ENCODE measurements around the gene WDR18.

The WDR18 gene

DNA sequence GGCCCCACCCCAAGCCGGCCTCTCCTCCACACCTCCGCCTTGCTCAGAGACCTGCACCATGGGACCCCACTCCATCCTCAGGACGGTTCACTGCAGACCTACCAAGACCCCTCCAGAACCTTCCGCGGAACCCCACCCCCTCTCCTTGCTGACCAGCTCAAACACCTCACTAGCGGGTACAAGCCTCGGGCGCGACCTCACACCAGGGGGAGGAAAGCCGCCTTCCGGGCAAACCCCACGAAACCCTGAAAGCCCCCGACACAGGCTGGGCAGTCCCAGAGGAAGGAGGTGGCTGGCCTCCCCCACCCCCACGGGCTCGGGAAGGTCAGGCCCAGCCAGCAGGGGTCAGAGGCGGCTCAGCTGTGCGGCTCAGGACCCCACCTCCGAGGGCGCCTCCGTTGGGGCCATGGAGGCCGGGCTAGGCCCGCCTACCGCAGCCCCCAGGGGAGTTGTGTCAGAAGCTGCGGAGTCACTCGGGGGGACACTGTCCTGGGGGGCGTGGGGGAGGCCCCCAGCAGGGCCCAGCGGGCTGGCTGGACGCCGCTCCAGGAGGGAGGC, 25.9 kb downstream of the WDR18 start:
- no peaks in the 10 kb centered on the region for H3K27me3 ChIP-seq (replicated peaks; ENCODE audit: insufficient read depth, low read length)
- H3K9ac ChIP-seq (ENCODE audit: low read length) = no peak overlapping the region
- no peaks in the 10 kb centered on the region for H3K9me2 ChIP-seq (replicated peaks; ENCODE audit: insufficient read depth, low read length)
- H3K9me3 ChIP-seq (replicated peaks; ENCODE audit: insufficient read depth, low read length) = no peaks in the 10 kb centered on the region
- H3K4me2 ChIP-seq (ENCODE audit: low read depth, low read length) = no peak overlapping the region
- TF ChIP-seq, protein P1, sequence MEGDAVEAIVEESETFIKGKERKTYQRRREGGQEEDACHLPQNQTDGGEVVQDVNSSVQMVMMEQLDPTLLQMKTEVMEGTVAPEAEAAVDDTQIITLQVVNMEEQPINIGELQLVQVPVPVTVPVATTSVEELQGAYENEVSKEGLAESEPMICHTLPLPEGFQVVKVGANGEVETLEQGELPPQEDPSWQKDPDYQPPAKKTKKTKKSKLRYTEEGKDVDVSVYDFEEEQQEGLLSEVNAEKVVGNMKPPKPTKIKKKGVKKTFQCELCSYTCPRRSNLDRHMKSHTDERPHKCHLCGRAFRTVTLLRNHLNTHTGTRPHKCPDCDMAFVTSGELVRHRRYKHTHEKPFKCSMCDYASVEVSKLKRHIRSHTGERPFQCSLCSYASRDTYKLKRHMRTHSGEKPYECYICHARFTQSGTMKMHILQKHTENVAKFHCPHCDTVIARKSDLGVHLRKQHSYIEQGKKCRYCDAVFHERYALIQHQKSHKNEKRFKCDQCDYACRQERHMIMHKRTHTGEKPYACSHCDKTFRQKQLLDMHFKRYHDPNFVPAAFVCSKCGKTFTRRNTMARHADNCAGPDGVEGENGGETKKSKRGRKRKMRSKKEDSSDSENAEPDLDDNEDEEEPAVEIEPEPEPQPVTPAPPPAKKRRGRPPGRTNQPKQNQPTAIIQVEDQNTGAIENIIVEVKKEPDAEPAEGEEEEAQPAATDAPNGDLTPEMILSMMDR (IDR thresholded peaks at IDR 0.05; ENCODE audit: low read length) = no peak
- TF ChIP-seq EZH2phosphoT487 (IDR thresholded peaks at IDR 0.05; ENCODE audit: low read length) = no peak
- no peak for TF ChIP-seq EZH2 (optimal IDR thresholded peaks at IDR 0.05; ENCODE audit: low read depth, low read length)
- H3K4me1 ChIP-seq (ENCODE audit: low read length) = 0 out of 2 replicates have a peak, but pooled peaks cover under 1% of the 10 kb centered on the region
- H2AFZ ChIP-seq (ENCODE audit: low read length) = no peak overlapping the region
- no peaks in the 10 kb centered on the region for H4K20me1 ChIP-seq (ENCODE audit: insufficient read depth, low read length)
- no peak overlapping the region for H3K27ac ChIP-seq (ENCODE audit: low read length)
- H3K36me3 ChIP-seq (replicated peaks; ENCODE audit: insufficient read depth, low read length) = peaks cover 19% of the 10 kb centered on the region
- peaks cover 31% of the 10 kb centered on the region for H3K79me2 ChIP-seq (ENCODE audit: low read length)
- no peak overlapping the region for H3K4me3 ChIP-seq (ENCODE audit: low read length)
- H3F3A ChIP-seq (ENCODE audit: insufficient read depth, low read length) = no peaks in the 10 kb centered on the region
- DNase-seq = no peak

DNA sequence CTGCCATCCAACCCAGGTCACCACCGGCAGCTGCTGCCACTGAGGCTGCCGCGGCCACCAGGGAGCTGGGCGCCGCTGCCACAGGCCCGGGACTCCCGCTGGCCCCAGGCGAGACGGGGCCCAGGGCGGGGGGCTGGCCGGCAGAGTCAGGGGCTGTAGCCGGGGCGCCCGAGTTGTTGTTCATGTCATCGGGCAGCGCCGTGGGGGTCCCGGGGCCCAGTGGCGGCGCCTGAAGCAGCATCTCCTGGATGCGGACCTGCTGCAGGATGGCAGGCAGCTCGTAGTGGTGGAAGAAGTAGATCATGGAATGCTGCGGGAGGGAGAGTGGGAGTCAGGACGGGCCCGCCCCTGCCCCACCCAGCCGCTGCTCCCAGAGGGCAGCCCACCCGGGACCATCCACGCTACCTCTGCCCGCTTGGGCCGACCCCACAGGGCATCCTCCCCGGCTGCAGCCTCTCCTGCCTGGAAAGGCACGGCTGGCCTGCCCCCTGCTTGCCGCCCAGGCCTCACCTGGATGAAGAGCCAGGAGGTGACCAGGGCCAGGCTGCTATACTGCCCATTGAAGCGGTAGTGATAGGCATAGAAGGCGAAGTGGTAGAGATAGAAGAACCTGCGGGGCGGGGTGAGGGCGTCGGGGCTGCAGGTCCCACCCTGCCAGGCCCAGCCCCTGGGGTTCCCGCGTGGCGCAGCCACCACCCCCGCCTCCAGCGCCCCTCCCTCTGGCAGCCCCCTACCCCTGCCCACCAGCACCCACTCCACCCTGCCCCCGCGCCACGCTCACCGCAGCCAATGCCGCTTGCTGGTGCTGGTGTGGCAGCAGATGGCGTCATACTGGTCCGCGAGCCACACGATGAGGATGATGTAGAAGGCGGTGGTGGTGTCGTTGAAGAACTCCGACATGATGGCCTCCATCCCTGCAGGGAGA, 26.7 kb downstream of the WDR18 start:
- no peaks in the 10 kb centered on the region for H3F3A ChIP-seq (ENCODE audit: insufficient read depth, low read length)

DNA sequence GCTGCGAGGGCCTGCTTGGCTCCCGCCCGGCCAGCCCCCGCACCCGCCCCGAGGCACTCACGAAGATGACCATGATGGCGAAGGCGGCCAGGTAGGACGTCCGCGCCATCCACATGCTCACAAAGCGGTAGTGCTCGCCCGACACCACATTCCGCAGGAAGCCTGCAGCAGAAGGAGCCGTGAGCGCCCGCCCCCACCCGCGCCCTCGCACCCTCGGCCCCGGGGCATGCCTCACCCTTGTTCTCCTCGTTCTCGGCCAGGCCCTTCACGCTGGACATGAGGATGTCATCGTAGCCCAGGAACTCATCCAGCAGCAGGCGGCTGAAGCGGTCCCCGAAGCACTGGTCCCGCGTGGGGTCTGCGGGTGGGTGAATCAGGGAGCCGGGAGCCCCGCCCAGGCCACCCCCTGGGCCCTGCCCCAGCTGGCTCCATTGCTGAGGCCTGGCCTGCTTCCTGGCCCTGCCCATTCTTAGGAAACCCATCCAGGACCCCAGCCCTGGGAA, 27.7 kb downstream of the WDR18 start:
- no peak for DNase-seq
- Histone ChIP-seq H3F3A (ENCODE audit: insufficient read depth, low read length) (peaks cover 8% of the 10 kb centered on the region), H2AFZ (ENCODE audit: low read length) (no peak overlapping the region), H3K4me3 (ENCODE audit: low read length) (no peak overlapping the region), H3K9ac (ENCODE audit: low read length) (no peak overlapping the region), H3K27me3 (replicated peaks; ENCODE audit: insufficient read depth, low read length) (no peaks in the 10 kb centered on the region), H3K79me2 (ENCODE audit: low read length) (peaks cover 50% of the 10 kb centered on the region), H3K9me3 (replicated peaks; ENCODE audit: insufficient read depth, low read length) (no peaks in the 10 kb centered on the region), H3K27ac (ENCODE audit: low read length) (no peak overlapping the region), H3K4me2 (ENCODE audit: low read depth, low read length) (no peak overlapping the region), H3K4me1 (ENCODE audit: low read length) (peaks cover 17% of the 10 kb centered on the region), H3K9me2 (replicated peaks; ENCODE audit: insufficient read depth, low read length) (no peaks in the 10 kb centered on the region), H3K36me3 (replicated peaks; ENCODE audit: insufficient read depth, low read length) (peaks cover 19% of the 10 kb centered on the region), H4K20me1 (ENCODE audit: insufficient read depth, low read length) (peaks cover under 1% of the 10 kb centered on the region; the same call in 1 of the 2 replicates)
- TF ChIP-seq EZH2 (optimal IDR thresholded peaks at IDR 0.05; ENCODE audit: low read depth, low read length) (no peak), EZH2phosphoT487 (IDR thresholded peaks at IDR 0.05; ENCODE audit: low read length) (no peak)
- TF ChIP-seq, protein P1 (IDR thresholded peaks at IDR 0.05; ENCODE audit: low read length) = no peak

More for the DNA sequence above, 26.7 kb downstream of the WDR18 start:
- Histone ChIP-seq H3K9me3 (replicated peaks; ENCODE audit: insufficient read depth, low read length) (no peaks in the 10 kb centered on the region), H3K27ac (ENCODE audit: low read length) (no peak overlapping the region), H3K27me3 (replicated peaks; ENCODE audit: insufficient read depth, low read length) (no peaks in the 10 kb centered on the region), H3K4me3 (ENCODE audit: low read length) (no peak overlapping the region), H3K9ac (ENCODE audit: low read length) (no peak overlapping the region), H3K4me2 (ENCODE audit: low read depth, low read length) (no peak overlapping the region), H4K20me1 (ENCODE audit: insufficient read depth, low read length) (no peaks in the 10 kb centered on the region), H3K79me2 (ENCODE audit: low read length) (peaks cover 39% of the 10 kb centered on the region), H3K36me3 (replicated peaks; ENCODE audit: insufficient read depth, low read length) (peaks cover 19% of the 10 kb centered on the region), H2AFZ (ENCODE audit: low read length) (no peak overlapping the region), H3K4me1 (ENCODE audit: low read length) (peaks cover 8% of the 10 kb centered on the region), H3K9me2 (replicated peaks; ENCODE audit: insufficient read depth, low read length) (no peaks in the 10 kb centered on the region)
- DNase-seq = no peak
- TF ChIP-seq, protein P1 (IDR thresholded peaks at IDR 0.05; ENCODE audit: low read length) = no peak
- TF ChIP-seq EZH2phosphoT487 (IDR thresholded peaks at IDR 0.05; ENCODE audit: low read length) = no peak
- TF ChIP-seq EZH2 (optimal IDR thresholded peaks at IDR 0.05; ENCODE audit: low read depth, low read length) = no peak

All from MM.1S (cell line).